Measurements from ENCODE around the gene HEXB.

The HEXB gene

DNA sequence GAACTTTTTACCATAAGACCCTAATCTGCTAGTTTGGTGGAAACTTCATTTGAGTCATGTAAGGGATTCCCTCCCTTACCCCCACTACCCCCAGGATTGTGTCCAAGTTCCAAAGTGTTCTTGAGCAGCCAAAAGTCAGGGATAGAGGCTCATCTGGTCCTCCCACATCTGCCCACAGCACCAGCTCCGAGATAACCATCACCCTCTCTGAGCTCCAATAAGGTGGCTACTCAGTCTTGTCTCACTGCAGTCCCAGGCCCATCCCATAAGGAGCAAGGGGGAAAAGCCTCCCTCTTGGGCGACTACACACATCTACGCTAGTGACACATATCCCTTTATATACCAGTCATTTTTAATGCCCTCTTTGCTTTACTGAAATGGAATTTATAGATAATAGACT is 32.5 kb upstream of the HEXB start:
- no peaks in the 10 kb centered on the region for H3K4me1 ChIP-seq (ENCODE audit: control insufficient read depth, low read length)
- no peak overlapping the region for H3K27ac ChIP-seq (ENCODE audit: low read depth, low read length)
- no peak overlapping the region for H3K4me2 ChIP-seq (ENCODE audit: low read length)
- H3K4me3 ChIP-seq (ENCODE audit: low read length) = no peak overlapping the region
- H3K79me2 ChIP-seq (ENCODE audit: control insufficient read depth, low read length) = no peaks in the 10 kb centered on the region
- no peaks in the 10 kb centered on the region for H3K36me3 ChIP-seq (ENCODE audit: control insufficient read depth, low read length)
- H3K9me3 ChIP-seq (ENCODE audit: control insufficient read depth, insufficient read depth, low read length) = no peaks in the 10 kb centered on the region
- H3F3A ChIP-seq (ENCODE audit: control insufficient read depth, insufficient read depth) = no peaks in the 10 kb centered on the region
- H3K27me3 ChIP-seq (ENCODE audit: control insufficient read depth, low read length) = peaks cover 5% of the 10 kb centered on the region; the same call in 1 of the 2 replicates
- no peaks in the 10 kb centered on the region for H3K9me2 ChIP-seq (replicated peaks; ENCODE audit: control insufficient read depth, low read length)
- no peaks in the 10 kb centered on the region for H4K20me1 ChIP-seq (ENCODE audit: control insufficient read depth, insufficient read depth, low read depth, low read length)
- TF ChIP-seq, protein P1, sequence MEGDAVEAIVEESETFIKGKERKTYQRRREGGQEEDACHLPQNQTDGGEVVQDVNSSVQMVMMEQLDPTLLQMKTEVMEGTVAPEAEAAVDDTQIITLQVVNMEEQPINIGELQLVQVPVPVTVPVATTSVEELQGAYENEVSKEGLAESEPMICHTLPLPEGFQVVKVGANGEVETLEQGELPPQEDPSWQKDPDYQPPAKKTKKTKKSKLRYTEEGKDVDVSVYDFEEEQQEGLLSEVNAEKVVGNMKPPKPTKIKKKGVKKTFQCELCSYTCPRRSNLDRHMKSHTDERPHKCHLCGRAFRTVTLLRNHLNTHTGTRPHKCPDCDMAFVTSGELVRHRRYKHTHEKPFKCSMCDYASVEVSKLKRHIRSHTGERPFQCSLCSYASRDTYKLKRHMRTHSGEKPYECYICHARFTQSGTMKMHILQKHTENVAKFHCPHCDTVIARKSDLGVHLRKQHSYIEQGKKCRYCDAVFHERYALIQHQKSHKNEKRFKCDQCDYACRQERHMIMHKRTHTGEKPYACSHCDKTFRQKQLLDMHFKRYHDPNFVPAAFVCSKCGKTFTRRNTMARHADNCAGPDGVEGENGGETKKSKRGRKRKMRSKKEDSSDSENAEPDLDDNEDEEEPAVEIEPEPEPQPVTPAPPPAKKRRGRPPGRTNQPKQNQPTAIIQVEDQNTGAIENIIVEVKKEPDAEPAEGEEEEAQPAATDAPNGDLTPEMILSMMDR (IDR thresholded peaks at IDR 0.05; ENCODE audit: low read depth, low read length, poor library complexity, severe bottlenecking) = no peak
- TF ChIP-seq EZH2phosphoT487 (IDR thresholded peaks at IDR 0.05; ENCODE audit: borderline replicate concordance, low read length) = no peak

DNA sequence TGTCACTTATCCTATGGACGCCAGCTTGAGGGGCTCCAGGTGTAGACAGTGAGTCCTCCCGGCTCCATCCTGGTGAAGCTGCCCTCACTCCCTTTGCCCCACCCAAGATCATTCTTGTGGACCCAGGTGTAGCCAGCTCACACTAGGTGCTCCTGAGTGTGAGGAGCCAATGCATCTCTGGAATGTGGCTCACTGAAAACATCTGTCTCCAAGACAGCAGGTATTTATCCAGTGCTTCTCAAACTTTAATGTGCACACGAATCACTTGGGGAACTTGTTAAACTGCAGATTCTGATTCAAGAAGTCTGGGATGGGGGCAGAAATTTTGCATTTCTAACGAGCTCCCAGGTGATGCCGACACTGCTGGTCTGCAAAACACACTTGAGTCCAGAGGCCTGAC is 31.0 kb upstream of the HEXB start:
- Histone ChIP-seq H3K36me3 (ENCODE audit: control insufficient read depth, low read length) (no peaks in the 10 kb centered on the region), H3K9me2 (replicated peaks; ENCODE audit: control insufficient read depth, low read length) (no peaks in the 10 kb centered on the region), H3K4me2 (ENCODE audit: low read length) (no peak overlapping the region), H3F3A (ENCODE audit: control insufficient read depth, insufficient read depth) (no peaks in the 10 kb centered on the region), H3K27me3 (ENCODE audit: control insufficient read depth, low read length) (0 out of 2 replicates have a peak, but pooled peaks cover 4% of the 10 kb centered on the region), H3K4me1 (ENCODE audit: control insufficient read depth, low read length) (no peaks in the 10 kb centered on the region), H3K9me3 (ENCODE audit: control insufficient read depth, insufficient read depth, low read length) (no peaks in the 10 kb centered on the region), H4K20me1 (ENCODE audit: control insufficient read depth, insufficient read depth, low read depth, low read length) (no peaks in the 10 kb centered on the region), H3K79me2 (ENCODE audit: control insufficient read depth, low read length) (no peaks in the 10 kb centered on the region), H3K4me3 (ENCODE audit: low read length) (no peak overlapping the region), H3K27ac (ENCODE audit: low read depth, low read length) (no peak overlapping the region)
- TF ChIP-seq EZH2phosphoT487 (IDR thresholded peaks at IDR 0.05; ENCODE audit: borderline replicate concordance, low read length) = no peak
- TF ChIP-seq, protein P1 (IDR thresholded peaks at IDR 0.05; ENCODE audit: low read depth, low read length, poor library complexity, severe bottlenecking) = no peak

DNA sequence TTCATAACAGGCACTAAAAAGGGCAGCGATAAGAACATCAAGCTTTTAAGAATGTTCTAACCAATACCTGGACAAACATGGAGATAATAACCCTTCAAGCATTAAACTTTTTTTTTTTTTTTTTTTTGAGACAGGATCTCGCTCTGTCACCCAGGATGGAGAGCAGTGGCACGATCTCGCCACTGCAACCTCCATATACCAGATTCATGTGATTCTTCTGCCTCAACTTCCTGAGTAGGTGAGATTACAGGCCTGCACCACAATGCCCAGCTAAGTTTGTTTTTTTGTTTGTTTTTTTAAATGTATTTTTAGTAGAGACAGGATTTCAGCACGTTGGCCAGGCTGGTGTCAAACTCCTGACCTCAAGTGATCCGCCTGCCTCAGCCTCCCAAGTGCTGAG is 29.8 kb upstream of the HEXB start:
- Histone ChIP-seq H3K9me3 (ENCODE audit: control insufficient read depth, insufficient read depth, low read length) (no peaks in the 10 kb centered on the region), H3K27me3 (ENCODE audit: control insufficient read depth, low read length) (peaks cover 7% of the 10 kb centered on the region), H3K9me2 (replicated peaks; ENCODE audit: control insufficient read depth, low read length) (no peaks in the 10 kb centered on the region), H3K36me3 (ENCODE audit: control insufficient read depth, low read length) (no peaks in the 10 kb centered on the region), H4K20me1 (ENCODE audit: control insufficient read depth, insufficient read depth, low read depth, low read length) (no peaks in the 10 kb centered on the region), H3K79me2 (ENCODE audit: control insufficient read depth, low read length) (no peaks in the 10 kb centered on the region), H3K4me1 (ENCODE audit: control insufficient read depth, low read length) (no peaks in the 10 kb centered on the region), H3K4me2 (ENCODE audit: low read length) (no peak overlapping the region), H3K27ac (ENCODE audit: low read depth, low read length) (no peak overlapping the region), H3K4me3 (ENCODE audit: low read length) (no peak overlapping the region), H3F3A (ENCODE audit: control insufficient read depth, insufficient read depth) (no peaks in the 10 kb centered on the region)
- TF ChIP-seq EZH2phosphoT487 (IDR thresholded peaks at IDR 0.05; ENCODE audit: borderline replicate concordance, low read length) = no peak
- TF ChIP-seq, protein P1 (IDR thresholded peaks at IDR 0.05; ENCODE audit: low read depth, low read length, poor library complexity, severe bottlenecking) = no peak

DNA sequence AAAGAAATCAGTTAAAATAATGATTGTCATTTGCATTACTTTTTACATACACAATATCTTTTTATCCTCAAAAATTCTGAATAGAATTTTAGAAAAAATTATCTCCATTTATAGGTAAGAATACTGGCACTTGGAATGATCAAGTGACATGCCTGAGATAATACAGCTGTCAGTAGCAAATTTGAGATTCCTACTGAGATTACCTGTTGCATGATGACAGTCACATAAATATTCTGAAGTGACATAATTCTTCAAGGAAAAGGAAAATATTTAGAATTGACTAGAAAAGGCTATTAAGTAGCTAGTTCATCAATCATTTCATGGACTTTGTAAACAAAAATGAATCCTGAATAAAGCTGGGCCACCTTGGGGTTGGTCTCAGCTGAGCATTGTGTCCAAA is 29.3 kb upstream of the HEXB start:
- H3K27ac ChIP-seq (ENCODE audit: low read depth, low read length) = no peak overlapping the region
- no peaks in the 10 kb centered on the region for H3K4me1 ChIP-seq (ENCODE audit: control insufficient read depth, low read length)
- no peaks in the 10 kb centered on the region for H3F3A ChIP-seq (ENCODE audit: control insufficient read depth, insufficient read depth)
- H4K20me1 ChIP-seq (ENCODE audit: control insufficient read depth, insufficient read depth, low read depth, low read length) = no peaks in the 10 kb centered on the region
- no peak for TF ChIP-seq EZH2phosphoT487 (IDR thresholded peaks at IDR 0.05; ENCODE audit: borderline replicate concordance, low read length)
- TF ChIP-seq, protein P1 (IDR thresholded peaks at IDR 0.05; ENCODE audit: low read depth, low read length, poor library complexity, severe bottlenecking) = no peak
- no peaks in the 10 kb centered on the region for H3K36me3 ChIP-seq (ENCODE audit: control insufficient read depth, low read length)
- no peaks in the 10 kb centered on the region for H3K9me3 ChIP-seq (ENCODE audit: control insufficient read depth, insufficient read depth, low read length)
- no peaks in the 10 kb centered on the region for H3K9me2 ChIP-seq (replicated peaks; ENCODE audit: control insufficient read depth, low read length)
- H3K4me3 ChIP-seq (ENCODE audit: low read length) = no peak overlapping the region
- no peak overlapping the region for H3K4me2 ChIP-seq (ENCODE audit: low read length)
- peaks cover 11% of the 10 kb centered on the region for H3K27me3 ChIP-seq (ENCODE audit: control insufficient read depth, low read length)
- H3K79me2 ChIP-seq (ENCODE audit: control insufficient read depth, low read length) = no peaks in the 10 kb centered on the region

Measured in DOHH2 (cell line).